CD4-positive, CD25-positive, alpha-beta regulatory T cell (primary cell): ENCODE results near the gene MAPK8. TPM values are rescaled to one million over a fixed set of nuclear protein-coding genes. Genes with fewer than 3 reads are reported as not detected.

Source experiments
- ATAC-seq, 2 donors: fragments of 150-1000 bp; cut with Tn5 transposase; one replicate each; pipeline ENCODE4 v1.10.0; 2021; ENCODE audit warnings: low read depth in 2 of 2, moderate number of reproducible peaks in 2 of 2, moderate library complexity in 1 of 2
- DNase-seq, 3 donors: peaks; one replicate each; pipeline versions ENCODE4 v3.0.0 to v3.0.0-alpha.2; 2012 to 2022; ENCODE audit warnings: mixed read lengths in 1 of 3
- H3K27ac ChIP-seq: one replicate; pipeline ENCODE4 v1.7.0; 2013; ENCODE audit warnings: mild to moderate bottlenecking, low read length; ENCODE audit not compliant: insufficient read depth, poor library complexity, severe bottlenecking
- H3K27me3 ChIP-seq: one replicate; pipeline ENCODE4 v1.7.0; 2013; ENCODE audit warnings: low read length; ENCODE audit not compliant: control insufficient read depth, insufficient read depth
- H3K36me3 ChIP-seq: one replicate; pipeline ENCODE4 v1.7.0; 2013; ENCODE audit warnings: mild to moderate bottlenecking, low read length, moderate library complexity; ENCODE audit not compliant: control insufficient read depth, insufficient read depth
- H3K4me1 ChIP-seq: 2 replicates; pipeline ENCODE4 v1.7.0; 2013; ENCODE audit warnings: mild to moderate bottlenecking, low read length; ENCODE audit not compliant: insufficient read depth, control insufficient read depth, poor library complexity, severe bottlenecking
- H3K4me3 ChIP-seq: one replicate; pipeline ENCODE4 v1.7.0; 2013; ENCODE audit warnings: low read depth, mild to moderate bottlenecking, low read length, moderate library complexity
- H3K9me3 ChIP-seq, 2 experiments: 1 replicate in 1 of 2; 2 replicates in 1 of 2; pipeline ENCODE4 v1.7.0; 2013; ENCODE audit warnings: low read length in 2 of 2, mild to moderate bottlenecking in 1 of 2, moderate library complexity in 1 of 2; ENCODE audit not compliant: control insufficient read depth in 2 of 2
- H3K27ac Mint-ChIP-seq, 3 donors: one replicate each; pipeline ENCODE4 v1.8.0; 2020 to 2022; ENCODE audit warnings: mild to moderate bottlenecking in 3 of 3, mixed read lengths in 3 of 3, moderate library complexity in 2 of 3
- H3K27me3 Mint-ChIP-seq: one replicate; pipeline ENCODE4 v1.8.0; 2022; ENCODE audit warnings: mild to moderate bottlenecking, mixed read lengths
- H3K36me3 Mint-ChIP-seq: one replicate; pipeline ENCODE4 v1.8.0; 2020; ENCODE audit warnings: mixed read lengths
- H3K4me1 Mint-ChIP-seq, 4 donors: one replicate each; pipeline ENCODE4 v1.8.0; 2020 to 2022; ENCODE audit warnings: mixed read lengths in 4 of 4, mild to moderate bottlenecking in 1 of 4
- H3K4me3 Mint-ChIP-seq, 4 donors: one replicate each; pipeline ENCODE4 v1.8.0; 2020 to 2022; ENCODE audit warnings: mild to moderate bottlenecking in 4 of 4, mixed read lengths in 4 of 4, moderate library complexity in 3 of 4
- H3K9me3 Mint-ChIP-seq, 7 donors: one replicate each; pipeline ENCODE4 v1.8.0; 2020 to 2022; ENCODE audit warnings: mixed read lengths in 7 of 7, mild to moderate bottlenecking in 3 of 7, moderate library complexity in 2 of 7
- polyA plus RNA-seq, 4 donors: library from polyadenylated mRNA; unstranded; fragments of 300-500 nt; fragmentation: Illumina TruSeq; gene quantifications; one replicate each; pipeline ENCODE4 v1.2.3, GENCODE V29; 2021
- total RNA-seq: library from RNA; stranded (reverse); gene quantifications from one replicate; pipeline ENCODE4 v1.2.3, GENCODE V29; 2022

Gene MAPK8
- total and polyA plus RNA-seq, 5 donors from 2014 or later, result 19.8 to 34.5 (median 22.9) TPM

- Mint-ChIP-seq H3K27me3 (no peaks in the 10 kb centered on the region), H3K4me1 (peaks cover 10 to 70% (median 48%) of the 10 kb centered on the region in 4 donors), H3K27ac (no peak overlapping the region), H3K4me3 (no peak overlapping the region), H3K36me3 (peaks cover 6% of the 10 kb centered on the region), H3K9me3 (peaks cover 0 to 3% (median 0%) of the 10 kb centered on the region in 7 donors)
- no peaks in the 10 kb centered on the region for H3K4me1 ChIP-seq
- ATAC-seq (no peak), DNase-seq (no peak)
- H3K27me3 ChIP-seq, result no peaks in the 10 kb centered on the region
- H3K36me3 ChIP-seq, result no peaks in the 10 kb centered on the region
- H3K4me3 ChIP-seq, result no peak overlapping the region
- H3K27ac ChIP-seq, result no peak overlapping the region
- H3K9me3 ChIP-seq, result no peaks in the 10 kb centered on the region
These were observed 18.1 kb downstream of the MAPK8 start for GRCh38 chr10:48324580-48324979.

GRCh38 chr10:48330269-48330668 lies 23.8 kb downstream of the MAPK8 start:
- H3K27ac ChIP-seq, result no peak overlapping the region
- H3K4me3 ChIP-seq, result no peak overlapping the region
- no peaks in the 10 kb centered on the region for H3K27me3 ChIP-seq
- Mint-ChIP-seq H3K9me3 (peaks cover 0 to 4% (median 0%) of the 10 kb centered on the region in 7 donors), H3K27me3 (no peaks in the 10 kb centered on the region), H3K4me1 (peaks cover 11 to 67% (median 34%) of the 10 kb centered on the region in 4 donors), H3K36me3 (peaks cover 32% of the 10 kb centered on the region), H3K27ac (peak overlapping the region in 2 of 3 donors; percentile 15 to 62), H3K4me3 (peak overlapping the region; percentile 2 to 62 (median 36))
- ATAC-seq (peak in 1 of 2 donors; percentile 60), DNase-seq (peak in 2 of 3 donors; percentile 30 to 71)
- no peaks in the 10 kb centered on the region for H3K4me1 ChIP-seq
- no peaks in the 10 kb centered on the region for H3K9me3 ChIP-seq
- no peaks in the 10 kb centered on the region for H3K36me3 ChIP-seq

GRCh38 chr10:48331436-48331835 lies 25.0 kb downstream of the MAPK8 start:
- H3K4me3 ChIP-seq, result no peak overlapping the region
- ATAC-seq, result no peak
- DNase-seq, result no peak
- H3K27me3 Mint-ChIP-seq, result no peaks in the 10 kb centered on the region
- H3K27me3 ChIP-seq, result no peaks in the 10 kb centered on the region
- no peaks in the 10 kb centered on the region for H3K9me3 ChIP-seq
- no peaks in the 10 kb centered on the region for H3K4me1 ChIP-seq
- H3K4me1 Mint-ChIP-seq, result peaks cover 18 to 58% (median 33%) of the 10 kb centered on the region in 4 donors
- peaks cover 32% of the 10 kb centered on the region for H3K36me3 Mint-ChIP-seq
- H3K4me3 Mint-ChIP-seq, result no peak overlapping the region
- H3K9me3 Mint-ChIP-seq, result peaks cover 0 to 4% (median 0%) of the 10 kb centered on the region in 7 donors
- no peak overlapping the region for H3K27ac ChIP-seq
- H3K36me3 ChIP-seq, result no peaks in the 10 kb centered on the region
- H3K27ac Mint-ChIP-seq, result no peak overlapping the region

- H3K4me3 ChIP-seq, result no peak overlapping the region
- peaks cover 18 to 53% (median 28%) of the 10 kb centered on the region in 4 donors for H3K4me1 Mint-ChIP-seq
- H3K4me1 ChIP-seq, result no peaks in the 10 kb centered on the region
- H3K27me3 Mint-ChIP-seq, result no peaks in the 10 kb centered on the region
- ATAC-seq, result no peak
- H3K9me3 ChIP-seq, result no peaks in the 10 kb centered on the region
- H3K36me3 ChIP-seq, result no peaks in the 10 kb centered on the region
- H3K36me3 Mint-ChIP-seq, result peaks cover 31% of the 10 kb centered on the region
- no peak overlapping the region for H3K27ac ChIP-seq
- H3K9me3 Mint-ChIP-seq, result peaks cover 0 to 4% (median 0%) of the 10 kb centered on the region in 7 donors
- no peak overlapping the region for H3K4me3 Mint-ChIP-seq
- H3K27me3 ChIP-seq, result no peaks in the 10 kb centered on the region
- no peak overlapping the region for H3K27ac Mint-ChIP-seq
- no peak for DNase-seq
These were observed 25.8 kb downstream of the MAPK8 start for GRCh38 chr10:48332166-48332870.

- no peak overlapping the region for H3K27ac Mint-ChIP-seq
These were observed 26.4 kb downstream of the MAPK8 start for GRCh38 chr10:48332871-48333216.

GRCh38 chr10:48333856-48334255 lies 27.4 kb downstream of the MAPK8 start:
- Histone ChIP-seq H3K27ac (no peak overlapping the region), H3K9me3 (no peaks in the 10 kb centered on the region), H3K36me3 (no peaks in the 10 kb centered on the region), H3K27me3 (no peaks in the 10 kb centered on the region), H3K4me3 (no peak overlapping the region), H3K4me1 (no peaks in the 10 kb centered on the region)
- no peaks in the 10 kb centered on the region for H3K27me3 Mint-ChIP-seq
- no peak for ATAC-seq
- H3K27ac Mint-ChIP-seq, result no peak overlapping the region
- H3K4me3 Mint-ChIP-seq, result no peak overlapping the region
- H3K36me3 Mint-ChIP-seq, result peaks cover 38% of the 10 kb centered on the region
- H3K4me1 Mint-ChIP-seq, result peaks cover 16 to 52% (median 29%) of the 10 kb centered on the region in 4 donors
- DNase-seq, result no peak
- peaks cover 0 to 4% (median 0%) of the 10 kb centered on the region in 7 donors for H3K9me3 Mint-ChIP-seq

More at GRCh38 chr10:48332871-48333216, 26.4 kb downstream of the MAPK8 start:
- no peaks in the 10 kb centered on the region for H3K9me3 ChIP-seq
- Mint-ChIP-seq H3K4me1 (peaks cover 18 to 55% (median 29%) of the 10 kb centered on the region in 4 donors), H3K9me3 (peaks cover 0 to 4% (median 0%) of the 10 kb centered on the region in 7 donors), H3K27me3 (no peaks in the 10 kb centered on the region), H3K36me3 (peaks cover 31% of the 10 kb centered on the region), H3K4me3 (no peak overlapping the region)
- no peak overlapping the region for H3K27ac ChIP-seq
- no peaks in the 10 kb centered on the region for H3K4me1 ChIP-seq
- ATAC-seq (no peak), DNase-seq (no peak)
- no peaks in the 10 kb centered on the region for H3K27me3 ChIP-seq
- H3K36me3 ChIP-seq, result no peaks in the 10 kb centered on the region
- H3K4me3 ChIP-seq, result no peak overlapping the region

GRCh38 chr10:48335788-48336187 lies 29.3 kb downstream of the MAPK8 start:
- Mint-ChIP-seq H3K36me3 (peaks cover 36% of the 10 kb centered on the region), H3K27me3 (no peaks in the 10 kb centered on the region), H3K4me3 (no peak overlapping the region), H3K27ac (no peak overlapping the region), H3K9me3 (peaks cover 0 to 4% (median 0%) of the 10 kb centered on the region in 7 donors), H3K4me1 (peaks cover 24 to 53% (median 38%) of the 10 kb centered on the region in 4 donors)
- Histone ChIP-seq H3K9me3 (no peaks in the 10 kb centered on the region), H3K27ac (no peak overlapping the region), H3K4me1 (no peaks in the 10 kb centered on the region), H3K36me3 (no peaks in the 10 kb centered on the region), H3K4me3 (no peak overlapping the region), H3K27me3 (no peaks in the 10 kb centered on the region)
- no peak for ATAC-seq
- DNase-seq, result no peak
